Dendritic cell treated with granulocyte-macrophage colony-stimulating factor and Interleukin-4, amounts not matched to agents 40 ng/mL and 50 ng/mL, for 4 days (primary cell): ENCODE results near the gene CLDN34.

Experiments
- H3K27ac Mint-ChIP-seq: one replicate; pipeline ENCODE4 v1.8.0; 2022; ENCODE audit warnings: mild to moderate bottlenecking, mixed read lengths
- H3K27me3 Mint-ChIP-seq: one replicate; pipeline ENCODE4 v1.8.0; 2022; ENCODE audit warnings: mild to moderate bottlenecking, mixed read lengths
- H3K36me3 Mint-ChIP-seq: one replicate; pipeline ENCODE4 v1.8.0; 2022; ENCODE audit warnings: low read depth, mixed read lengths
- H3K4me1 Mint-ChIP-seq: one replicate; pipeline ENCODE4 v1.8.0; 2022; ENCODE audit warnings: low read depth, mixed read lengths
- H3K4me3 Mint-ChIP-seq: one replicate; pipeline ENCODE4 v1.8.0; 2022; ENCODE audit warnings: mild to moderate bottlenecking, moderate library complexity, mixed read lengths
- H3K9me3 Mint-ChIP-seq: one replicate; pipeline ENCODE4 v1.8.0; 2022; ENCODE audit warnings: mixed read lengths
- intact Hi-C: fragments of 100-400 bp; cut with micrococcal nuclease; formaldehyde crosslinking; loops from one replicate; pipeline ENCODE4 v1.15.0; 2022

CLDN34 gene

DNA sequence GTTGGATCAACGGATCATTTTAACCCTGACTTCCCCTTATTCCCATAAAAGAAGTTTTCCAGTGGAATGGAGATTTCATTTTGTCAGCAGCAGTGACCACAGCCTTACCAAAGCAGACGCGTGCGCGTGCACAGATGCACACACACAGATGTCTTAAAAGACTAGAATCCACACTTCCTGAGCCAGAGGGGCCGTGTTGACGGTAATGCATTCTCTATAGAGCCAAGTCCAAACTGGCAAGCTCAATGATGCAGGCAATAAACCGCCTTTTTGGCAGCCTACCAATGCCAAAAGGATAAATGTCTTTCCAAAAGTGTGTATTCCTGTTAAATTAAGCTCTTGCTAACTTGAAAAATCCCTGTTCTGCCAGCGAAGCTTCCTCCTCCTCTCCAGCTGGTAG lies 18.8 kb upstream of the CLDN34 start:
- intact Hi-C loops, result no loop called here
- H3K27me3 Mint-ChIP-seq, result peaks cover 15% of the 10 kb centered on the region
- no peaks in the 10 kb centered on the region for H3K36me3 Mint-ChIP-seq
- no peaks in the 10 kb centered on the region for H3K4me1 Mint-ChIP-seq
- peaks cover 5% of the 10 kb centered on the region for H3K9me3 Mint-ChIP-seq
- H3K27ac Mint-ChIP-seq, result no peak overlapping the region
- no peak overlapping the region for H3K4me3 Mint-ChIP-seq

DNA sequence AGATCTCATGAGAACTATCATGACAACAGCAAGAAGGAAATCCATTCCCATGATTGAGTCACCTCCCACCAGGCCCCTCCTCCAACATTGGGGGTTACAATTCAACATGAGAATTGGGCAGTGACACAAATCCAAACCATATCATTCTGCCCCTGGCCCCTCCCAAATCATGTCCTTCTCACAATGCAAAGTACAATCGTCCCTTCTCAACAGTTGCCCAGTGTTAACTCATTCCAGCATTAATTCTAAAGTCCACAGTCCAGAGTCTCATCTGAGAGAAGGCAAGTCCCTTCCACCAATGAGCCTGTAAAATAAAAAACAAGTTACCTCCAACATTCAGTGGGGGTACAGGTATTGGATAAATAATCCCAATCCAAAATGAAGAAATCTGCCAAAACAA lies 14.9 kb upstream of the CLDN34 start:
- H3K4me3 Mint-ChIP-seq, result no peak overlapping the region
- peaks cover 23% of the 10 kb centered on the region for H3K9me3 Mint-ChIP-seq
- no peaks in the 10 kb centered on the region for H3K4me1 Mint-ChIP-seq
- intact Hi-C loops, result no loop called here
- H3K27ac Mint-ChIP-seq, result no peak overlapping the region
- no peaks in the 10 kb centered on the region for H3K36me3 Mint-ChIP-seq
- H3K27me3 Mint-ChIP-seq, result peaks cover 12% of the 10 kb centered on the region

DNA sequence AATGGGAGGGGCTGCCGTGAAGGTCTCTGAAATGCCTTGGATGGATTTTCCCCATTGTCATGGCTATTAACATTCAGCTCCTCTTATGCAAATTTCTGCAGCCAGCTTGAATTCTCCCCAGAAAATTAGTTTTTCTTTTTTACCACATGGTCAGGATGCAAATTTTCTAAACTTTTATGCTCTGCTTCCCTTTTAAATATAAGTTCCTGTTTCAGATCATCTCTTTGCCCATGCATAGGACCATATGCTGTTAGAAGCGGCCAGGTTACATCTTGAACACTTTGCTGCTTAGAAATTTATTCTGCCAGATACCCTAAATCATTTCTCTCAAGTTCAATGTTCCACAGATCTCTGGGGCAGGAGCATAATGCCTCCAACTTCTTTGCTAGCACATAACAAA lies 13.8 kb upstream of the CLDN34 start:
- Mint-ChIP-seq H3K4me3 (no peak overlapping the region), H3K9me3 (peaks cover 23% of the 10 kb centered on the region), H3K27ac (no peak overlapping the region), H3K27me3 (peaks cover 10% of the 10 kb centered on the region), H3K36me3 (no peaks in the 10 kb centered on the region), H3K4me1 (peaks cover 8% of the 10 kb centered on the region)
- intact Hi-C loops, result no loop called here

DNA sequence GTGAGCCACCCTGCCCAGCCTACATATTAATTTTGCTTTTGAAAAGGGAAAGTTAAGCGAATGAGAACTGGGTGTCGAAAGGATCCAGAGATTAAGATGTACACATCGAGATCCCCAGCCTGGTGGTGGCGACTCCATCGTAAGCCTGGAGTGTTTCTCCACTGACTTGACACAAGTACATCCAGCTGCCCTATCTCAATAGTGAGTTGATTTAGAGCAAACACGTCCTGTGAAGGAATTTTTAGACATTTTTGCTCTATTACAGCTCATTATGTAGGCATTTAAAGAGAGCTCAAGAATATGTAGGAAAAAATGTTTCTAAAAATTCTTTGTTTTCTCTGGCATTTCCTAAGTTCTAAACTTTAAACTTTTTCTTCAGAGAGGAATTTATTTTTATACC lies 11.7 kb upstream of the CLDN34 start:
- no peaks in the 10 kb centered on the region for H3K36me3 Mint-ChIP-seq
- peaks cover 23% of the 10 kb centered on the region for H3K9me3 Mint-ChIP-seq
- no peaks in the 10 kb centered on the region for H3K27me3 Mint-ChIP-seq
- H3K4me3 Mint-ChIP-seq, result no peak overlapping the region
- peaks cover 17% of the 10 kb centered on the region for H3K4me1 Mint-ChIP-seq
- no peak overlapping the region for H3K27ac Mint-ChIP-seq
- intact Hi-C loops, result no loop called here

DNA sequence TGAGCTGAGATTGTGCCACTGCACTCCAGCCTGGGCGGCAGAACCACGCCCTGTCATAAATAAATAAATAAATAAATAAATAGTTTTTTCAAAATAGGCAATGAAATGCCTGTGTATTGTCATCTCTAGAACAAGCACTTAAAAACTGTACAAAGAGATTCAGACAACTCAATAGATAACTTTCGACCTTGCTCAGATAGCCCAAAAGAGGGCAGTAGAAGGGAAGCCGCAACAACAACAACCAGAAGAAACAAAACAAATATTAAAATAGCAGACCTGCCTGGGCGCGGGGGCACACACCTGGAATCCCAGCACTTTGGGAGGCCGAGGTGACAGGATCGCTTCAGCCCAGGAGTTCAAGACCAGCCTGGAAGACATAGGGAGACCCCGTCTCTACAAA lies 9.4 kb upstream of the CLDN34 start:
- Mint-ChIP-seq H3K27me3 (no peaks in the 10 kb centered on the region), H3K4me1 (peaks cover 23% of the 10 kb centered on the region), H3K36me3 (no peaks in the 10 kb centered on the region), H3K9me3 (peaks cover 23% of the 10 kb centered on the region), H3K27ac (peak overlapping the region; percentile 67), H3K4me3 (peak overlapping the region; percentile 45)
- intact Hi-C loops, result no loop called here

DNA sequence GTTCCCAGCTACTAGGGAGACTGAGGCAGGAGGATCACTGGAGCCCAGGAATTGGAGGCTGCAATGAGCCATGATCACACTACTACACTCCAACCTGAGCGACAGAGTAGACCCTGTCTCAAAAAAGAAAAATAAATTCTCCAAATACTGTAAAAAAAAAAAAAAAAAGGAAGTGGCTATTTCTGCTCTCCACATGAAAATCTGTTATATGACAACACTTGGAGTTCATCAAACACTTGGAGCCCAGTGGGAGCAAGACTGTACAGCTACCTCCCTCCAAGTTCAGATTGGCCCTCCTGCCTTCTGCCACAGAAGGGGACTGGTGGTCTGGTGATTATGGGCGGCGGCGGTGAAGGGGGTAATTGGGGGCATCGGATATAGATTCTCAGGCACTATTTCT lies 9.0 kb upstream of the CLDN34 start:
- Mint-ChIP-seq H3K4me3 (peak overlapping the region; percentile 45), H3K4me1 (peaks cover 23% of the 10 kb centered on the region), H3K27ac (peak overlapping the region; percentile 67), H3K36me3 (no peaks in the 10 kb centered on the region), H3K27me3 (no peaks in the 10 kb centered on the region), H3K9me3 (peaks cover 20% of the 10 kb centered on the region)
- intact Hi-C loops, result no loop called here

DNA sequence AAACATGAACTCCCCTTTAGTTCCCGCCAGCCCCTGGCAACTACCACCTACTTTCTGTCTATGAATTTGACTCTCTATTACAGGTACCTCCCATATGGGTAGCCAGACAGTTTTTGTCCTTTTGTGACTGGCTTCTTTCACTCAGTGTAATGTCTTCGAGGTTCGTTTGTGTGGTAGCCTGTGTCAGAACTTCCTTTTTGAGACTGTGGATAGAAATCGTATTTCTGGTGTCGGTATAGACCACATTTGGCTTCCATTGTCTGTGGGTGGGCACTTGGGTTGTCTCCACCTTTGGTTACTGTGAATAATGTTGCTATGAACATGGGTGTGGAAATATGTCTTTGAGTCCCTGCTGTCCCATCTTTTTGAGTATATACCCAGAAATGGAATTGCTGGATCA lies 5.4 kb upstream of the CLDN34 start:
- Mint-ChIP-seq H3K36me3 (no peaks in the 10 kb centered on the region), H3K4me1 (peaks cover 23% of the 10 kb centered on the region), H3K27ac (no peak overlapping the region), H3K4me3 (no peak overlapping the region), H3K9me3 (no peaks in the 10 kb centered on the region), H3K27me3 (no peaks in the 10 kb centered on the region)
- intact Hi-C loops, result no loop called here

DNA sequence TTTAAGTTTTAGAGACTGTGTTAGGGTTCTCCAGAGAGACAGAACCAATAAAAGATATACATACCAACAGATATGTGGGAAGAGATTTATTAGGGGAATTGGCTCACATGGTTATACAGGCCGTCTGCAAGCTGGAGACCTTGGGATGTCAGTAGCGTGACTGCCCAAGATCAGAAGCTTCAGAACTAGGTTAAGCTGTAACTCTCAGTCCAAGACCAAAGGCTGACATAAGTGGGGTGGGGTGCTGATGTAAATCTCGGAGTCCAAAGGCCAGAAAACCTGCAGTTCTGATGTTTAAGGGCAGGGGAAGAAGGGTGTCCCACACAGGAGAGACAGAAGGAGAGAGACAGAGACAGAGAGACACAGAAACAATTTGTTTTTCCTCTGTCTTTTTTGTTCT lies 10.5 kb downstream of the CLDN34 start:
- no peaks in the 10 kb centered on the region for H3K9me3 Mint-ChIP-seq
- intact Hi-C loops, result no loop called here
- H3K36me3 Mint-ChIP-seq, result no peaks in the 10 kb centered on the region
- no peaks in the 10 kb centered on the region for H3K27me3 Mint-ChIP-seq
- no peak overlapping the region for H3K27ac Mint-ChIP-seq
- H3K4me1 Mint-ChIP-seq, result peaks cover 26% of the 10 kb centered on the region
- H3K4me3 Mint-ChIP-seq, result no peak overlapping the region

DNA sequence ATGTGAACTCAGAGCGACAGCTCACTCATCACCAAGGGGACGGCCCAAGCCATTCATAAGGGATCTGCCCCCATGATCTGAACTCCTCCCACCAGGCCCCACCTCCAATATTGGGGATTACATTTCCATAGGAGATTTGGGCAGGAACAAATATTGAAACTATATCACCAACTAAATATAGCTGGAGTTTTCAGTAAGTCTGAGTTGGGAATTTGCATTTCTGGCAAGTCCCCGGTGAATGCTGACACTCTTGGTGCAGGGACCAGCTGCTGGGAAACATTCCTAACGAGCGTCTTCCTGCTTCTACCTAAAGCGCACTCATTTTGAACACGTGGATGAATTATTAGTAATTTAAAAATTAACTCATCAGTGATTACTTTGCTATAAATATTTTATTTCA lies 13.2 kb downstream of the CLDN34 start:
- no peaks in the 10 kb centered on the region for H3K36me3 Mint-ChIP-seq
- H3K9me3 Mint-ChIP-seq, result no peaks in the 10 kb centered on the region
- intact Hi-C loops, result loop anchor here (10.0 kb wide), 1 partner anchor 256 kb away; no protein-coding TSS in a partner anchor
- H3K4me3 Mint-ChIP-seq, result no peak overlapping the region
- peak overlapping the region; percentile 96 for H3K27ac Mint-ChIP-seq
- H3K27me3 Mint-ChIP-seq, result no peaks in the 10 kb centered on the region
- peaks cover 42% of the 10 kb centered on the region for H3K4me1 Mint-ChIP-seq

DNA sequence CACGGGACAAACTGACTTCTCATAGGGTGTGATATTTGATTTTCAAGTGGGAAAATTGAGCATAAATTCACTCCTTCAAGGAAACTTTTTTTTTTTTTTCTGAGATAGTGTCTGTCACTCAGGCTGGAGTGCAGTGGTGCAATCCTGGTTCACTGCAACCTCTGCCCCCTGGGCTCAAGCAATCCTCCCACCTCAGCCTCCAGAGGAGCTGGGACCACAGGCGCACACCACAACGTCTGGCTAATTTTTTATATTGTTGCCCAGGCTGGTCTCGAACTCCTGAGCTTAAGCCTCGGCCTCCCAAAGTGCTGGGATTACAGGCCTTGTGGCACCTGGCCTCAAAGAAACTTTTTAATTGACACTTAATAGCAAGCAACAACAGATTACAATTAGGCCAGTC lies 13.8 kb downstream of the CLDN34 start:
- intact Hi-C loops, result loop anchor here (10.0 kb wide), 1 partner anchor 256 kb away; no protein-coding TSS in a partner anchor
- no peaks in the 10 kb centered on the region for H3K36me3 Mint-ChIP-seq
- peaks cover 47% of the 10 kb centered on the region for H3K4me1 Mint-ChIP-seq
- peak overlapping the region; percentile 26 for H3K4me3 Mint-ChIP-seq
- H3K27me3 Mint-ChIP-seq, result no peaks in the 10 kb centered on the region
- no peaks in the 10 kb centered on the region for H3K9me3 Mint-ChIP-seq
- peak overlapping the region; percentile 96 for H3K27ac Mint-ChIP-seq

DNA sequence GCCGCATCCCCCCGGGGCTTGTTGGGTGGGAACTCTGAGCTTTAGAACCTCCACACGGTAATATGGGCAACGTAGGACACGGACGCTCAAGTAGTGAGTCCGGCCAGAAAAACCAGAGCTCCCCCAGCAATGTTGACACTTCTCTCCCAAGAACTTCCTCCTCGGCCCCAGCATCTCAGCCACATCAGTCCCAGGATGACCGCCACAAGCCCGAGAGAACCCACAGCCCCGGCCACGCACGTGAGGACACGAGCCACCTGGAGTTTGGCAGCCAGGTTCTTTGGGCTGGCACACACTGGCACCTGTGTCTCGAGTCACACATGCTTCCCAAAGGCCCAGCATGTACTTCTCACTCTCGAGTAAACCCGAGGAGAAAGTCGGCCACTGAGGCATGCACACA lies 16.3 kb downstream of the CLDN34 start:
- no peaks in the 10 kb centered on the region for H3K36me3 Mint-ChIP-seq
- H3K9me3 Mint-ChIP-seq, result no peaks in the 10 kb centered on the region
- H3K4me1 Mint-ChIP-seq, result peaks cover 55% of the 10 kb centered on the region
- no peak overlapping the region for H3K4me3 Mint-ChIP-seq
- intact Hi-C loops, result loop anchor here (10.0 kb wide), 1 partner anchor 259 kb away; no protein-coding TSS in a partner anchor
- peak overlapping the region; percentile 77 for H3K27ac Mint-ChIP-seq
- H3K27me3 Mint-ChIP-seq, result no peaks in the 10 kb centered on the region

DNA sequence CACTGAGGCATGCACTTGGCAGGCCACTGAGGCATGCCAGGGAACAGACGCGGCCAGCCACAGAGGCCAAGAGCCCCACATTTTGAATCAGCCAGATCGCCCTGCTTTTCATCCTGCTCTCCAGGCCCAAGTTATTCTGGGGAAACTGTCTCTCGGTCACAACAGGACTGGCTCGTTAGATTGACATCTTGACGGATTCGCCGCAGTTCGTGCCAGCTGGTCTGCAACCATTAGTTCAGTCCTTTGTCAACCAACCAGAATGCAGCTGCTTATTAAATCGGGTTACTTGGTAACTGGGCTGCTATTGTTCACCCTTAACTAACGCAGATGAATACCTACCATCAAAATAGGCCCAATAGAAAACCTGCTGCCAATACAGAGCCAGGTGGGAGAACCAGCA lies 16.7 kb downstream of the CLDN34 start:
- intact Hi-C loops, result loop anchor here (10.0 kb wide), 1 partner anchor 259 kb away; no protein-coding TSS in a partner anchor
- Mint-ChIP-seq H3K4me3 (no peak overlapping the region), H3K4me1 (peaks cover 55% of the 10 kb centered on the region)

DNA sequence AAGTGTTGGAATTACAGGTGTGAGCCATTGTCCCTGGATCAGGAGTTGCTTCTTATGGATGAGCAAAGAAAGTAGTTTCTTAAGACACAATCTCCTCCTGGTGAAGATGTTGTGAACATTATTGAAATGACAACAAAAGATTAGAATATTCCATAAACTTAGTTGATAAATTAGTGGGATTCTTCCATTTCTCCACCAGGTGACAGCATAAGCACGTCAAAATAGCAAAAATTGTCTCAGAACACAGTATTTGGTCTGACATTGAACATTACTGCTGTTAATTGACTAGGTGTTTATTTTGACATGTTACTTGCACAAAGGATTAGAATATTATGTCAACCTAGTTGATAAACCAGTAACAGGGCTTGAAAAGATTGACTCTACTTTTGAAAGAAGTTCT lies 21.6 kb downstream of the CLDN34 start:
- H3K4me1 Mint-ChIP-seq, result peaks cover 24% of the 10 kb centered on the region
- intact Hi-C loops, result loop anchor here (10.0 kb wide), 1 partner anchor 264 kb away; no protein-coding TSS in a partner anchor
- no peaks in the 10 kb centered on the region for H3K36me3 Mint-ChIP-seq
- H3K27me3 Mint-ChIP-seq, result no peaks in the 10 kb centered on the region
- no peak overlapping the region for H3K27ac Mint-ChIP-seq
- H3K9me3 Mint-ChIP-seq, result no peaks in the 10 kb centered on the region
- H3K4me3 Mint-ChIP-seq, result no peak overlapping the region

More for the DNA sequence above, 16.7 kb downstream of the CLDN34 start:
- H3K27ac Mint-ChIP-seq, result peak overlapping the region; percentile 77
- H3K36me3 Mint-ChIP-seq, result no peaks in the 10 kb centered on the region
- H3K9me3 Mint-ChIP-seq, result no peaks in the 10 kb centered on the region
- H3K27me3 Mint-ChIP-seq, result no peaks in the 10 kb centered on the region

DNA sequence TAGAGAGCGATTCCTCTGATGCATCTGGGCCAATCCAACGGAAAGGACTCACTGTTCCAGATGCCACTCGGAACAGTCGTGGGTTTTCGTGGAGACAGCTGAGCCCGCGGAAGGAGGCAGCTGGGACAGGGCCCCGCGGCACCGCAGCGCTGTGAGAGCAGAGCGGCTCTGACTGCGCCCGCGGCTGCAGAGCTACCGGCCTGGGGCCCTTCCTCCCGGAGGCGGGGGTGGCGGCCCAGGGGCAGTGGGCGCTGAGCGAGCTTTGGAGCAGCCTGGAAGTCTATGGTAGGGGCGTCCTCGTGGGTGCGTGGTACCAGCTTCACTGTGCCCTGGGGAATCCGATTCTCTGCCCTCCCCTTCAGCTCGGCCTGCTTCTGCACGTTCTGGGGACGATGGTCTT lies 24.9 kb downstream of the CLDN34 start:
- Mint-ChIP-seq H3K9me3 (no peaks in the 10 kb centered on the region), H3K27ac (no peak overlapping the region), H3K27me3 (no peaks in the 10 kb centered on the region), H3K36me3 (no peaks in the 10 kb centered on the region), H3K4me1 (peaks cover 9% of the 10 kb centered on the region), H3K4me3 (no peak overlapping the region)
- intact Hi-C loops, result no loop called here

DNA sequence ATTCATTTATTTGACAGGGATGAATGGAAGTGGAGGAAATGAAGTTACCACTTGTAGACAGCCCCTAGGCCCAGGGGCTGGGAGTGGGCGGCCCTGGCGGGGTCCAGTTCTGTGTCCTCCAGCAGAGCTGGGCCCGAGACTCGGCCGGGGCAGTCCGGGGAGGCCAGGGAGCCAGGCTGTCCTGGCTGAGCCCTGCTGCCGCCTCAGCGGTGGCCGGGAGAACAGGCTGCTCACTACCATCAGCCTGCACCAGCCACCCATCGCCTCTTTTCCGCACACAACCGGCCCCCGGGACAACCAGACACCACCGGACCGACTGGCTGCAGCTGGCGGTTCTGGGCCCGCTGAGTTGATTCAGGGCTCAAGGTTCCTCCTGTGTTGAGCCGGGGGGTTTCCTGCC lies 25.6 kb downstream of the CLDN34 start:
- Mint-ChIP-seq H3K9me3 (no peaks in the 10 kb centered on the region), H3K4me1 (peaks cover 5% of the 10 kb centered on the region), H3K27ac (no peak overlapping the region), H3K4me3 (no peak overlapping the region), H3K36me3 (no peaks in the 10 kb centered on the region), H3K27me3 (no peaks in the 10 kb centered on the region)
- intact Hi-C loops, result no loop called here
